H9 (cell line): Measurements from ENCODE around the gene BEX3. TPM values are rescaled to one million over a fixed set of nuclear protein-coding genes. Genes with fewer than 3 reads are reported as not detected.

ENCODE experiments used
- DNase-seq: peaks from one replicate; pipeline ENCODE4 v3.0.0-alpha.2; 2017
- H2AFZ ChIP-seq: one replicate; pipeline ENCODE4 v1.6.1; 2013; ENCODE audit warnings: mild to moderate bottlenecking, low read length, control low read depth, moderate library complexity
- H2AK5ac ChIP-seq: 2 replicates; pipeline ENCODE4 v1.6.1; 2013; ENCODE audit warnings: low read length, control low read depth, mixed read lengths; ENCODE audit not compliant: insufficient read length
- H2BK120ac ChIP-seq: one replicate; pipeline ENCODE4 v1.6.1; 2013; ENCODE audit warnings: low read depth, mild to moderate bottlenecking, low read length, control low read depth, inconsistent platforms; ENCODE audit not compliant: poor library complexity, severe bottlenecking
- H2BK12ac ChIP-seq: 2 replicates; pipeline ENCODE4 v1.6.1; 2013; ENCODE audit warnings: low read length, control low read depth, mixed read lengths, low read depth; ENCODE audit not compliant: insufficient read length
- H2BK15ac ChIP-seq: 2 replicates; pipeline ENCODE4 v1.6.1; 2013; ENCODE audit warnings: low read depth, low read length, control low read depth
- H2BK20ac ChIP-seq: one replicate; pipeline ENCODE4 v1.6.1; 2013; ENCODE audit warnings: low read depth, mild to moderate bottlenecking, low read length, control low read depth, inconsistent platforms; ENCODE audit not compliant: poor library complexity, severe bottlenecking
- H2BK5ac ChIP-seq: 2 replicates; pipeline ENCODE4 v1.6.1; 2013; ENCODE audit warnings: low read length, control low read depth, mixed read lengths; ENCODE audit not compliant: insufficient read length
- H3K14ac ChIP-seq: 2 replicates; pipeline ENCODE4 v1.6.1; 2013; ENCODE audit warnings: low read length, control low read depth; ENCODE audit not compliant: insufficient read depth
- H3K18ac ChIP-seq: 2 replicates; pipeline ENCODE4 v1.6.1; 2013; ENCODE audit warnings: low read depth, mild to moderate bottlenecking, mixed read lengths, low read length, control low read depth; ENCODE audit not compliant: insufficient read length
- H3K23ac ChIP-seq: 2 replicates; pipeline ENCODE4 v1.6.1; 2013; ENCODE audit warnings: low read length, control low read depth, mixed read lengths, low read depth; ENCODE audit not compliant: insufficient read length
- H3K23me2 ChIP-seq: 2 replicates; pipeline ENCODE4 v1.6.1; 2013; ENCODE audit warnings: low read depth, mild to moderate bottlenecking, mixed read lengths, low read length, control low read depth; ENCODE audit not compliant: insufficient read length, poor library complexity, severe bottlenecking
- H3K27ac ChIP-seq: 2 replicates; pipeline ENCODE4 v1.5.1; 2013; ENCODE audit warnings: low read length, control low read depth, mixed read lengths, low read depth; ENCODE audit not compliant: insufficient read length
- H3K27me3 ChIP-seq: 2 replicates; pipeline ENCODE4 v1.6.1; 2013; ENCODE audit warnings: low read length, control low read depth, inconsistent platforms; ENCODE audit not compliant: insufficient read depth
- H3K4ac ChIP-seq: 2 replicates; pipeline ENCODE4 v1.6.1; 2013; ENCODE audit warnings: low read depth, mild to moderate bottlenecking, control low read depth, inconsistent platforms, low read length, moderate library complexity
- H3K4me1 ChIP-seq: 2 replicates; pipeline ENCODE4 v1.6.1; 2013; ENCODE audit warnings: low read length, control low read depth, inconsistent platforms; ENCODE audit not compliant: insufficient read depth
- H3K4me2 ChIP-seq: 2 replicates; pipeline ENCODE4 v1.6.1; 2013; ENCODE audit warnings: low read length, control low read depth, mixed read lengths; ENCODE audit not compliant: insufficient read length, insufficient read depth
- H3K56ac ChIP-seq: 2 replicates; pipeline ENCODE4 v1.6.1; 2013; ENCODE audit warnings: low read depth, mild to moderate bottlenecking, mixed read lengths, low read length, control low read depth; ENCODE audit not compliant: insufficient read length
- H3K79me1 ChIP-seq: 2 replicates; pipeline ENCODE4 v1.6.1; 2013; ENCODE audit warnings: low read depth, mild to moderate bottlenecking, moderate library complexity, low read length, control low read depth, inconsistent platforms; ENCODE audit not compliant: insufficient read depth, poor library complexity, severe bottlenecking
- H3K79me2 ChIP-seq: 2 replicates; pipeline ENCODE4 v1.6.1; 2013; ENCODE audit warnings: low read length, control low read depth, inconsistent platforms; ENCODE audit not compliant: insufficient read depth
- H3K9ac ChIP-seq: 2 replicates; pipeline ENCODE4 v1.6.1; 2013; ENCODE audit warnings: low read length, control low read depth, mixed read lengths; ENCODE audit not compliant: insufficient read length; ENCODE audit errors: extremely low read depth
- H3K9me3 ChIP-seq: one replicate; pipeline ENCODE4 v1.6.1; 2013; ENCODE audit warnings: low read depth, low read length, inconsistent platforms; ENCODE audit not compliant: control insufficient read depth
- H3T11ph ChIP-seq: one replicate; pipeline ENCODE4 v1.6.1; 2013; ENCODE audit warnings: mild to moderate bottlenecking, low read length, control low read depth, inconsistent platforms
- H4K20me1 ChIP-seq: one replicate; pipeline ENCODE4 v1.6.1; 2013; ENCODE audit not compliant: control insufficient read depth, insufficient read length, insufficient read depth
- H4K5ac ChIP-seq: 2 replicates; pipeline ENCODE4 v1.6.1; 2013; ENCODE audit warnings: low read depth, mild to moderate bottlenecking, mixed read lengths, low read length, control low read depth; ENCODE audit not compliant: insufficient read length
- H4K8ac ChIP-seq: replicated peaks from 2 replicates; pipeline ENCODE4 v1.6.1; 2013; ENCODE audit warnings: low read length, control low read depth, mixed read lengths, low read depth; ENCODE audit not compliant: insufficient read length
- H4K91ac ChIP-seq: 2 replicates; pipeline ENCODE4 v1.6.1; 2013; ENCODE audit warnings: low read depth, mild to moderate bottlenecking, moderate library complexity, mixed read lengths, low read length, control low read depth; ENCODE audit not compliant: insufficient read length
- H3K27ac Mint-ChIP-seq, 3 experiments: 2 replicates in 2 of 3; 3 replicates in 1 of 3; pipeline ENCODE4 v1.8.0; 2020 to 2021; ENCODE audit warnings: mixed read lengths in 3 of 3, mild to moderate bottlenecking in 1 of 3, moderate library complexity in 1 of 3
- H3K27me3 Mint-ChIP-seq: 2 replicates; pipeline ENCODE4 v1.8.0; 2021; ENCODE audit warnings: low read depth, mild to moderate bottlenecking, moderate library complexity, mixed read lengths
- H3K36me3 Mint-ChIP-seq, 3 experiments: 2 replicates in 2 of 3; 3 replicates in 1 of 3; pipeline ENCODE4 v1.8.0; 2020 to 2021; ENCODE audit warnings: low read depth in 3 of 3, mixed read lengths in 3 of 3; ENCODE audit not compliant: insufficient read depth in 1 of 3
- H3K4me1 Mint-ChIP-seq, 2 experiments: 2 replicates each; pipeline ENCODE4 v1.8.0; 2020; ENCODE audit warnings: mixed read lengths in 2 of 2
- H3K4me3 Mint-ChIP-seq, 2 experiments: 2 replicates in 1 of 2; 3 replicates in 1 of 2; pipeline ENCODE4 v1.8.0; 2020 to 2021; ENCODE audit warnings: mild to moderate bottlenecking in 2 of 2, mixed read lengths in 2 of 2, moderate library complexity in 1 of 2
- H3K9me3 Mint-ChIP-seq, 2 experiments: 2 replicates in 1 of 2; 3 replicates in 1 of 2; pipeline ENCODE4 v1.8.0; 2020; ENCODE audit warnings: mild to moderate bottlenecking in 2 of 2, mixed read lengths in 2 of 2, moderate library complexity in 1 of 2
- WGBS: extraction: QIAGEN DNeasy Blood & Tissue Kit; methylation state at CpG from one replicate; pipeline ENCODE4 v1.1.7; 2013; ENCODE audit warnings: missing lambda C conversion rate, low lambda C conversion rate, mixed read lengths; ENCODE audit not compliant: insufficient read length; ENCODE audit errors: extremely low coverage; 5-methylcytosine and 5-hydroxymethylcytosine counted together
- total RNA-seq: library from RNA; stranded (reverse); gene quantifications from 2 replicates; pipeline ENCODE4 v1.2.1, GENCODE V29; 2021
- TF ChIP-seq, protein P1 (sequence below): fragments of 200-600 bp; sonication (generic); conservative IDR thresholded peaks from 3 replicates; pipeline ENCODE4 v1.8.0; 2021; ENCODE audit warnings: antibody characterized with exemption, mild to moderate bottlenecking

BEX3 gene
- total RNA-seq, 1 experiment from 2014 or later = 305 TPM

DNA sequence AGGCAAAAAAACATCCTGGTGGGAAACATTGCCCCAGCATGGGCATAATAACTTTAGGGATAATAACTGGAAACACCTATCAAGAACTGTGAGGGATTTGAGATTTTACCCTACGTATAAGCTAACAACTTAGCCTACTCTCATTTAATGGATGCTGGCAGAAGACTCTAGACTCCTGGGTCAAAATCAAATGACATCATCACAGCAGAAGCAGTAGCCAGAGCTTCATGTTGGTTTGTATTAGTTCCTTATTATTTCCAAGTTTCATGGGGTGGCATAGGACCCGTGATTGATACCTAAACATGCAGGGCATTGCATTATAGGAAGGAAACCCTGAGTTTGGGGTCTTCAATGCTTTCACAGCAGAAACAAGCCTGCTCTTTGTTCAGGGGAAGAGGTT, 15.4 kb upstream of the BEX3 start:
- H2BK5ac ChIP-seq = no peak overlapping the region
- WGBS = no CpG with 5 or more reads among the region's 2 CpGs
- H2BK12ac ChIP-seq = no peak overlapping the region
- no peaks in the 10 kb centered on the region for H3K9me3 ChIP-seq
- H3K79me1 ChIP-seq = no peaks in the 10 kb centered on the region
- H4K5ac ChIP-seq = no peak overlapping the region
- no peak overlapping the region for H2BK15ac ChIP-seq
- no peak for DNase-seq
- no peak overlapping the region for H3K56ac ChIP-seq
- H3K79me2 ChIP-seq = no peaks in the 10 kb centered on the region
- no peak overlapping the region for H4K91ac ChIP-seq
- H2AFZ ChIP-seq = no peak overlapping the region
- no peak overlapping the region for H3K4me2 ChIP-seq
- no peaks in the 10 kb centered on the region for H3K27me3 ChIP-seq
- H3K23me2 ChIP-seq = peaks cover 7% of the 10 kb centered on the region
- no peak overlapping the region for H3T11ph ChIP-seq
- H3K36me3 Mint-ChIP-seq = peaks cover 0 to 13% (median 13%) of the 10 kb centered on the region in 3 experiments; a peak in 5 of 7 replicates
- no peak overlapping the region for H2BK20ac ChIP-seq
- H3K4ac ChIP-seq = no peak overlapping the region
- H3K4me1 ChIP-seq = peaks cover 3% of the 10 kb centered on the region; the same call in 1 of the 2 replicates
- no peaks in the 10 kb centered on the region for H4K20me1 ChIP-seq
- H3K27ac Mint-ChIP-seq = no peak overlapping the region
- H4K8ac ChIP-seq = no peak overlapping the region
- no peak overlapping the region for H3K9ac ChIP-seq
- TF ChIP-seq, protein P1, sequence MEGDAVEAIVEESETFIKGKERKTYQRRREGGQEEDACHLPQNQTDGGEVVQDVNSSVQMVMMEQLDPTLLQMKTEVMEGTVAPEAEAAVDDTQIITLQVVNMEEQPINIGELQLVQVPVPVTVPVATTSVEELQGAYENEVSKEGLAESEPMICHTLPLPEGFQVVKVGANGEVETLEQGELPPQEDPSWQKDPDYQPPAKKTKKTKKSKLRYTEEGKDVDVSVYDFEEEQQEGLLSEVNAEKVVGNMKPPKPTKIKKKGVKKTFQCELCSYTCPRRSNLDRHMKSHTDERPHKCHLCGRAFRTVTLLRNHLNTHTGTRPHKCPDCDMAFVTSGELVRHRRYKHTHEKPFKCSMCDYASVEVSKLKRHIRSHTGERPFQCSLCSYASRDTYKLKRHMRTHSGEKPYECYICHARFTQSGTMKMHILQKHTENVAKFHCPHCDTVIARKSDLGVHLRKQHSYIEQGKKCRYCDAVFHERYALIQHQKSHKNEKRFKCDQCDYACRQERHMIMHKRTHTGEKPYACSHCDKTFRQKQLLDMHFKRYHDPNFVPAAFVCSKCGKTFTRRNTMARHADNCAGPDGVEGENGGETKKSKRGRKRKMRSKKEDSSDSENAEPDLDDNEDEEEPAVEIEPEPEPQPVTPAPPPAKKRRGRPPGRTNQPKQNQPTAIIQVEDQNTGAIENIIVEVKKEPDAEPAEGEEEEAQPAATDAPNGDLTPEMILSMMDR = no peak
- peaks cover 19 to 22% of the 10 kb centered on the region in 2 experiments for H3K4me1 Mint-ChIP-seq
- H3K27ac ChIP-seq = no peak overlapping the region
- H2BK120ac ChIP-seq = no peak overlapping the region
- no peak overlapping the region for H3K4me3 Mint-ChIP-seq
- no peak overlapping the region for H3K23ac ChIP-seq
- H3K18ac ChIP-seq = no peak overlapping the region
- H3K27me3 Mint-ChIP-seq = no peaks in the 10 kb centered on the region
- no peak overlapping the region for H2AK5ac ChIP-seq
- no peak overlapping the region for H3K14ac ChIP-seq
- peaks cover 0 to 69% of the 10 kb centered on the region in 2 experiments; a peak in 3 of 5 replicates for H3K9me3 Mint-ChIP-seq
